Measurements from ENCODE around the gene SSMEM1.
"Not testable (repeated sequence)": the region's sequence is repeated elsewhere in the genome, so short reads cannot be mapped to it uniquely, and the experiment has no call there.

Gene SSMEM1

GRCh38 chr7:130249626-130250025 lies 42.0 kb downstream of the SSMEM1 start:
- not testable (repeated sequence) for DNase-seq (ENCODE audit: low spot score)

- DNase-seq (ENCODE audit: low spot score): no peak
These were observed 46.9 kb downstream of the SSMEM1 start for GRCh38 chr7:130254555-130254954.

- no peak for DNase-seq (ENCODE audit: low spot score)
These were observed 49.0 kb downstream of the SSMEM1 start for GRCh38 chr7:130256704-130257103.

- no peak for DNase-seq (ENCODE audit: low spot score)
These were observed 50.9 kb downstream of the SSMEM1 start for GRCh38 chr7:130258494-130259078.

- no peak for DNase-seq (ENCODE audit: low spot score)
These were observed 54.8 kb downstream of the SSMEM1 start for GRCh38 chr7:130262448-130262847.

GRCh38 chr7:130263130-130263529 lies 55.5 kb downstream of the SSMEM1 start:
- DNase-seq (ENCODE audit: low spot score): no peak
